SK-N-MC (cell line): ENCODE results near the gene MICU1.

Source experiments
- DNase-seq: peaks from one replicate; pipeline ENCODE4 v3.0.0-alpha.2; 2011; ENCODE audit warnings: low read depth, low spot score
- H3K27ac ChIP-seq: fragments of 200-600 bp; sonication (generic); 2 replicates; pipeline ENCODE4 v1.5.1; 2016; ENCODE audit warnings: mixed run types
- H3K36me3 ChIP-seq: fragments of 200-600 bp; sonication (generic); 2 replicates; pipeline ENCODE4 v1.6.1; 2017; ENCODE audit warnings: antibody characterized with exemption, low read length, mixed read lengths; ENCODE audit not compliant: insufficient read depth
- H3K4me3 ChIP-seq: fragments of 200-600 bp; sonication (generic); 2 replicates; pipeline ENCODE4 v1.5.1; 2016
- H3K9ac ChIP-seq: fragments of 200-600 bp; sonication (generic); 2 replicates; pipeline ENCODE4 v1.8.0; 2017; ENCODE audit warnings: mixed run types, mixed read lengths; ENCODE audit not compliant: insufficient read length
- H3K9me3 ChIP-seq: fragments of 200-600 bp; sonication (generic); 2 replicates; pipeline ENCODE4 v1.6.1; 2017; ENCODE audit warnings: low read depth, mild to moderate bottlenecking, antibody characterized with exemption, low read length, moderate library complexity, mixed read lengths
- EZH2 ChIP-seq: fragments of 200-600 bp; sonication (generic); IDR thresholded peaks from one replicate; pipeline ENCODE4 v1.6.1; 2017; ENCODE audit warnings: antibody characterized with exemption
- FOXP2 ChIP-seq: optimal IDR thresholded peaks from 2 replicates; pipeline ENCODE3; 2011; ENCODE audit warnings: mild to moderate bottlenecking, moderate library complexity; ENCODE audit not compliant: insufficient read depth; ENCODE audit errors: extremely low read length, control extremely low read depth
- POLR2AphosphoS5 ChIP-seq: IDR thresholded peaks from 2 replicates; pipeline ENCODE4 v1.6.1; 2012; ENCODE audit warnings: mild to moderate bottlenecking, low read depth, low read length, borderline replicate concordance

Gene MICU1

GRCh38 chr10:72344932-72345331, 280.9 kb downstream of the MICU1 start:
- Histone ChIP-seq H3K9me3 (no peaks in the 10 kb centered on the region), H3K9ac (no peak overlapping the region), H3K36me3 (peaks cover 5% of the 10 kb centered on the region; the same call in 1 of the 2 replicates), H3K4me3 (no peak overlapping the region), H3K27ac (no peak overlapping the region)
- DNase-seq: no peak
- TF ChIP-seq EZH2: no peak
- TF ChIP-seq POLR2AphosphoS5: no peak
- no peak for TF ChIP-seq FOXP2

GRCh38 chr10:72342911-72343310, 283.0 kb downstream of the MICU1 start:
- TF ChIP-seq EZH2 (no peak), POLR2AphosphoS5 (no peak), FOXP2 (no peak)
- no peak for DNase-seq
- H3K9me3 ChIP-seq: no peaks in the 10 kb centered on the region
- H3K4me3 ChIP-seq: no peak overlapping the region
- H3K27ac ChIP-seq: no peak overlapping the region
- peaks cover 5% of the 10 kb centered on the region; the same call in 1 of the 2 replicates for H3K36me3 ChIP-seq
- H3K9ac ChIP-seq: no peak overlapping the region

- Histone ChIP-seq H3K27ac (no peak overlapping the region), H3K9me3 (no peaks in the 10 kb centered on the region), H3K9ac (no peak overlapping the region), H3K4me3 (no peak overlapping the region), H3K36me3 (peaks cover 9% of the 10 kb centered on the region; the same call in 1 of the 2 replicates)
- TF ChIP-seq POLR2AphosphoS5 (no peak), FOXP2 (no peak), EZH2 (no peak)
- DNase-seq: no peak
Measured at GRCh38 chr10:72340510-72341261, 285.2 kb downstream of the MICU1 start.

DNA sequence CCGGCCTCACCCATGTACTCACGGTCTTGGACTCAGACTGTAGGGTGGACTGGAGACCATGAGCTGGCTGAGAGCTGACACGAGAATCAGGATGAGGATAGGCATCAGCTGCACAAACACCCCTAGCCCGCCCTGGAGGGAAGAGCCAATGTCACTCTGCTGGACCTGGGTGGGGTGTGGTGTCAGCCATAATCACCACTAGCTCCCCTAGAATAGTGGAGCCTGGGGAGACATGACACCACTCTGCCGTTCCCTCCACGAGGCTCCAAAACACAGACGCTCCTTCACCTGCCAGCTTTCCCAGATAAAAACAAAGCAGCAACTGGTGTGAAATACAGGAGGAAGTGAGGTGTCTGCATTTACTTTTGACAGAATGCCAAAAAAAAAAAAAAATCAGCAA, 287.7 kb downstream of the MICU1 start:
- H3K9ac ChIP-seq: no peak overlapping the region
- DNase-seq: no peak
- no peak overlapping the region for H3K4me3 ChIP-seq
- H3K9me3 ChIP-seq: no peaks in the 10 kb centered on the region
- no peak overlapping the region for H3K27ac ChIP-seq
- TF ChIP-seq FOXP2: no peak
- TF ChIP-seq EZH2: no peak
- no peak for TF ChIP-seq POLR2AphosphoS5
- peaks cover 9% of the 10 kb centered on the region; the same call in 1 of the 2 replicates for H3K36me3 ChIP-seq

- Histone ChIP-seq H3K27ac (no peak overlapping the region), H3K4me3 (no peak overlapping the region)
- TF ChIP-seq EZH2: no peak
- no peak for TF ChIP-seq FOXP2
- no peak for TF ChIP-seq POLR2AphosphoS5
Measured at GRCh38 chr10:72337722-72338121, 288.2 kb downstream of the MICU1 start.

DNA sequence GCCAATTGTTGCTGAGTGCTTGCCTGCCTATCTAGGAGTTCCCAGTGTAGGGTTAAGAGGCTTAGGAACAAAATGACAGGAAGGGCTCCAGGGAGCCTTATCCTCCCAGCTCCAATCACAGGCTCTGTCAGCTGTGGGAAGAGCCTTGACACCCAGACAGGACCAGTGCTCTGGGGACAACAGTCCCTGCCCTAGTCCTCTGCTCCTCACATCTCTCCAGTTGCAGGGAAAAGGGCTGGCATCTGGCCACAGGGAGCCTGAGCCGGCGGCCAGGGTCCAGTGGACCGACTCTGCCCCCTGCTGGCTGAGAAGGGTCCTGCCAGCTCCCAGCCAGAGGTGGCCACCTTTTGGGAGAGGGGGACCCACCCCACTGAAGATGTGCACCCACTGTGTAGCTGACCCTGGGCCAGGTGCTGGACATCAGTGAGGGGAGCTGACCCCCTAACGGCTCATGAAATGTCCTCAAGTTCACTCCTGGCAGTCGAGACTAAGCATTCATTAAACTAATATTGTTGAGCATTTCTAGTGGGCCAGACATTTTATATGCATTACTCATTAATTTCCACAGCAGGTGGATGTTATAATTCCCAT, 288.7 kb downstream of the MICU1 start:
- H3K4me3 ChIP-seq: no peak overlapping the region
- H3K9ac ChIP-seq: no peak overlapping the region
- DNase-seq: no peak
- no peaks in the 10 kb centered on the region for H3K9me3 ChIP-seq
- peaks cover 9% of the 10 kb centered on the region; the same call in 1 of the 2 replicates for H3K36me3 ChIP-seq
- no peak overlapping the region for H3K27ac ChIP-seq
- TF ChIP-seq FOXP2 (no peak), POLR2AphosphoS5 (no peak), EZH2 (no peak)

More at GRCh38 chr10:72337722-72338121, 288.2 kb downstream of the MICU1 start:
- no peak for DNase-seq
- H3K9me3 ChIP-seq: no peaks in the 10 kb centered on the region
- H3K36me3 ChIP-seq: peaks cover 9% of the 10 kb centered on the region; the same call in 1 of the 2 replicates
- no peak overlapping the region for H3K9ac ChIP-seq

- no peak for DNase-seq
- H3K27ac ChIP-seq: no peak overlapping the region
- no peak overlapping the region for H3K9ac ChIP-seq
- H3K9me3 ChIP-seq: no peaks in the 10 kb centered on the region
- TF ChIP-seq EZH2: no peak
- no peak for TF ChIP-seq FOXP2
- no peak for TF ChIP-seq POLR2AphosphoS5
- H3K4me3 ChIP-seq: no peak overlapping the region
- peaks cover 9% of the 10 kb centered on the region; the same call in 1 of the 2 replicates for H3K36me3 ChIP-seq
Measured at GRCh38 chr10:72336259-72337038, 289.4 kb downstream of the MICU1 start.

- Histone ChIP-seq H3K9ac (no peak overlapping the region), H3K36me3 (peaks cover 7% of the 10 kb centered on the region; the same call in 1 of the 2 replicates), H3K4me3 (no peak overlapping the region)
Measured at GRCh38 chr10:72335394-72336258, 290.3 kb downstream of the MICU1 start.

More at GRCh38 chr10:72335394-72336258, 290.3 kb downstream of the MICU1 start:
- no peak for TF ChIP-seq POLR2AphosphoS5
- no peak overlapping the region for H3K27ac ChIP-seq
- DNase-seq: no peak
- no peaks in the 10 kb centered on the region for H3K9me3 ChIP-seq
